Hepatocyte (in vitro differentiated cells): Measurements from ENCODE around the gene OLFM1. TPM values are rescaled to one million over a fixed set of nuclear protein-coding genes. Genes with fewer than 3 reads are reported as not detected.
A peak's percentile ranks its signal among the peaks of the same experiment; 100 is the strongest.

Experiments
- DNase-seq: peaks from one replicate; pipeline ENCODE4 v3.0.0-alpha.2; 2016; ENCODE audit warnings: low spot score
- H2AFZ ChIP-seq: fragments of 200-600 bp; sonication (generic); 2 replicates; pipeline ENCODE4 v1.6.0; 2016; ENCODE audit warnings: antibody characterized with exemption, mild to moderate bottlenecking
- H3K27ac ChIP-seq: fragments of 200-600 bp; sonication (generic); 2 replicates; pipeline ENCODE4 v1.5.1; 2016; ENCODE audit warnings: mild to moderate bottlenecking
- H3K27me3 ChIP-seq: fragments of 200-600 bp; sonication (generic); 2 replicates; pipeline ENCODE4 v1.6.1; 2016
- H3K36me3 ChIP-seq: fragments of 200-600 bp; sonication (generic); replicated peaks from 2 replicates; pipeline ENCODE4 v1.5.1; 2016; ENCODE audit warnings: low read depth; ENCODE audit not compliant: insufficient read depth
- H3K4me1 ChIP-seq: fragments of 200-600 bp; sonication (generic); 2 replicates; pipeline ENCODE4 v1.5.1; 2016; ENCODE audit warnings: mild to moderate bottlenecking, moderate library complexity; ENCODE audit not compliant: insufficient read depth
- H3K4me2 ChIP-seq: fragments of 200-600 bp; sonication (generic); 2 replicates; pipeline ENCODE4 v1.6.0; 2016
- H3K4me3 ChIP-seq: fragments of 200-600 bp; sonication (generic); 2 replicates; pipeline ENCODE4 v1.5.1; 2016; ENCODE audit warnings: mild to moderate bottlenecking
- H3K79me2 ChIP-seq: fragments of 200-600 bp; sonication (generic); 2 replicates; pipeline ENCODE4 v1.6.0; 2017; ENCODE audit warnings: mild to moderate bottlenecking
- H3K9me2 ChIP-seq: fragments of 200-600 bp; sonication (generic); replicated peaks from 2 replicates; pipeline ENCODE4 v1.6.0; 2017; ENCODE audit warnings: mild to moderate bottlenecking; ENCODE audit not compliant: insufficient read depth
- H3K9me3 ChIP-seq: fragments of 200-600 bp; sonication (generic); 2 replicates; pipeline ENCODE4 v1.5.1; 2016; ENCODE audit warnings: low read depth, mild to moderate bottlenecking
- H4K20me1 ChIP-seq: fragments of 200-600 bp; sonication (generic); 2 replicates; pipeline ENCODE4 v1.6.0; 2016; ENCODE audit warnings: mild to moderate bottlenecking; ENCODE audit not compliant: insufficient read depth, poor library complexity, severe bottlenecking
- EZH2 ChIP-seq: fragments of 200-600 bp; sonication (generic); IDR thresholded peaks from 2 replicates; pipeline ENCODE4 v1.6.1; 2016; ENCODE audit warnings: antibody characterized with exemption, mild to moderate bottlenecking, borderline replicate concordance
- EZH2phosphoT487 ChIP-seq: fragments of 200-600 bp; sonication (generic); IDR thresholded peaks from one replicate; pipeline ENCODE4 v1.6.1; 2018; ENCODE audit warnings: antibody characterized with exemption, mild to moderate bottlenecking, low read depth, moderate library complexity; ENCODE audit not compliant: unreplicated experiment, severe bottlenecking
- WGBS: methylation state at CpG from one replicate; pipeline ENCODE4 v1.1.6; 2016; ENCODE audit warnings: low lambda C conversion rate; ENCODE audit errors: missing lambda C conversion rate; 5-methylcytosine and 5-hydroxymethylcytosine counted together
- polyA plus RNA-seq: library from polyadenylated mRNA; unstranded; fragments of >200 nt; fragmentation: Nextera tagmentation; extraction: Ambion mirVana; gene quantifications from 2 replicates; pipeline ENCODE4 v1.2.1, GENCODE V29; 2016
- total RNA-seq: library from RNA; depleted of rRNA; stranded (reverse); fragments of >200 nt; gene quantifications from 2 replicates; pipeline ENCODE4 v1.2.3, GENCODE V29; 2014
- TF ChIP-seq, protein P1 (sequence below): fragments of 200-600 bp; sonication (generic); IDR thresholded peaks from 2 replicates; pipeline ENCODE4 v1.5.1; 2016; ENCODE audit warnings: antibody characterized with exemption, mild to moderate bottlenecking; ENCODE audit not compliant: poor library complexity

Gene OLFM1
- total and polyA plus RNA-seq, 2 experiments from 2014 or later = 0.94 to 4.8 TPM

DNA sequence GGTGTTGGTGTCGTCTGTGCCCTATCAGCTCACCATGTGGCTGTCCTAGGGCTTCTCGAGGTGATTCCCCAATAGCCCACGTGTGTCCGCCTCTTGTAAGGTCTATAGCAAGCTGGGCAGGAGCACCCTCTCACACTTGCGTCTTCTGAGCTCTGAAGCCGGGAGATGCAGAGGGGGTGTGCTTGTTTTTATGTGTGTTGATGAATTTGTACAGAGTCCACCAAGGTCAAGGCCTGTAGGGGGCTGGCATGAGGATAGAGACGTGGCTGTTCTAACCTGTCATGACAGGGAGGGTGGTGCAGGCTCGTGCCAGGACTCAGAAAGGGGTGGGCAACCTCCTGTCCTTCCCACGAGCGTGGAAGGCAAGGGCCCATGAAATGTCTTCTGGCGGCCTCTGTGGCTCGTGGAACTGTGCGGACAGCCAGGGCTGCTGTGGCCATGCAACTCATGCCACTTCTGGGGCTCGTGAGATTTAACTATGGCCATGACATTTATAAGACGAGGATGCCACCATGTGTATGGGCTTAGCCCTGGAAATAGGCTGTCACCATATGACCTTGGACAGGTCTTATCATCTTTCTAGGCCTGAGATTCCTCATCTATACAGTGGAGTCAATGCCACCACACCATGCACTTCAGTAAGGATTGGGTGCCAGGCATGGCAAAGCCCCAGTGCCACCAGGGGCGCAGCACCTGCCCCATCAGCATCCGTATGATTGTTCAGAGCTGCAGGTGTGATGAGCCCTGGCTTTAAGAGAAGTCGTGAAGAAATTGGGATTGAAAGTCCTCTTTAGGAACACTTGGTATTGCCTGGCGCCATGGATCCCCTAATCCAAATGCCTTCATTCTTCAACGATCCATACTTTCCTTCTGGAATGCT, 2.3 kb upstream of the OLFM1 start:
- Histone ChIP-seq H3K4me2 (peak overlapping the region; percentile 68), H3K27ac (no peak overlapping the region), H3K4me1 (no peaks in the 10 kb centered on the region), H2AFZ (no peak overlapping the region), H3K9me2 (no peaks in the 10 kb centered on the region), H3K79me2 (no peaks in the 10 kb centered on the region), H4K20me1 (no peaks in the 10 kb centered on the region), H3K27me3 (peaks cover 54% of the 10 kb centered on the region), H3K36me3 (no peaks in the 10 kb centered on the region), H3K9me3 (no peaks in the 10 kb centered on the region), H3K4me3 (no peak overlapping the region)
- TF ChIP-seq EZH2 = no peak
- TF ChIP-seq, protein P1, sequence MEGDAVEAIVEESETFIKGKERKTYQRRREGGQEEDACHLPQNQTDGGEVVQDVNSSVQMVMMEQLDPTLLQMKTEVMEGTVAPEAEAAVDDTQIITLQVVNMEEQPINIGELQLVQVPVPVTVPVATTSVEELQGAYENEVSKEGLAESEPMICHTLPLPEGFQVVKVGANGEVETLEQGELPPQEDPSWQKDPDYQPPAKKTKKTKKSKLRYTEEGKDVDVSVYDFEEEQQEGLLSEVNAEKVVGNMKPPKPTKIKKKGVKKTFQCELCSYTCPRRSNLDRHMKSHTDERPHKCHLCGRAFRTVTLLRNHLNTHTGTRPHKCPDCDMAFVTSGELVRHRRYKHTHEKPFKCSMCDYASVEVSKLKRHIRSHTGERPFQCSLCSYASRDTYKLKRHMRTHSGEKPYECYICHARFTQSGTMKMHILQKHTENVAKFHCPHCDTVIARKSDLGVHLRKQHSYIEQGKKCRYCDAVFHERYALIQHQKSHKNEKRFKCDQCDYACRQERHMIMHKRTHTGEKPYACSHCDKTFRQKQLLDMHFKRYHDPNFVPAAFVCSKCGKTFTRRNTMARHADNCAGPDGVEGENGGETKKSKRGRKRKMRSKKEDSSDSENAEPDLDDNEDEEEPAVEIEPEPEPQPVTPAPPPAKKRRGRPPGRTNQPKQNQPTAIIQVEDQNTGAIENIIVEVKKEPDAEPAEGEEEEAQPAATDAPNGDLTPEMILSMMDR = no peak
- TF ChIP-seq EZH2phosphoT487 = no peak
- 80% methylated on average over 20 of the region's 20 CpGs for WGBS
- no peak for DNase-seq

- H3K4me3 ChIP-seq = no peak overlapping the region
- no peaks in the 10 kb centered on the region for H3K36me3 ChIP-seq
- TF ChIP-seq, protein P1 = peak; percentile 98
- no peak for TF ChIP-seq EZH2phosphoT487
Observed at GRCh38 chr9:135085830-135086546, 1.5 kb upstream of the OLFM1 start.

GRCh38 chr9:135086597-135087488, 625 bp upstream of the OLFM1 start:
- 23% methylated on average over 49 of the region's 61 CpGs for WGBS
- Histone ChIP-seq H3K36me3 (no peaks in the 10 kb centered on the region), H3K4me3 (no peak overlapping the region), H3K27ac (no peak overlapping the region), H3K9me2 (no peaks in the 10 kb centered on the region), H3K4me2 (peak overlapping the region; percentile 74), H3K27me3 (peaks cover 61% of the 10 kb centered on the region), H2AFZ (no peak overlapping the region), H4K20me1 (no peaks in the 10 kb centered on the region), H3K79me2 (no peaks in the 10 kb centered on the region), H3K9me3 (no peaks in the 10 kb centered on the region), H3K4me1 (no peaks in the 10 kb centered on the region)
- DNase-seq = no peak
- TF ChIP-seq, protein P1 = no peak

More at GRCh38 chr9:135085830-135086546, 1.5 kb upstream of the OLFM1 start:
- peaks cover 61% of the 10 kb centered on the region for H3K27me3 ChIP-seq
- no peaks in the 10 kb centered on the region for H3K4me1 ChIP-seq
- no peaks in the 10 kb centered on the region for H3K9me2 ChIP-seq
- peak; percentile 87 for DNase-seq
- no peaks in the 10 kb centered on the region for H3K79me2 ChIP-seq
- H3K27ac ChIP-seq = no peak overlapping the region
- no peaks in the 10 kb centered on the region for H4K20me1 ChIP-seq
- peak overlapping the region; percentile 39 for H2AFZ ChIP-seq
- H3K9me3 ChIP-seq = no peaks in the 10 kb centered on the region
- peak overlapping the region; percentile 68 for H3K4me2 ChIP-seq
- WGBS = 20% methylated on average over 30 of the region's 30 CpGs
